ENCODE measurements around the gene THAP4. TPM values are rescaled to one million over a fixed set of nuclear protein-coding genes. Genes with fewer than 3 reads are reported as not detected.

The THAP4 gene
- total and polyA plus RNA-seq, 2 of the 13 experiments (the other 11 are each of a cell fraction or from before 2014, with no cell fraction given), result 59.7 to 75.7 TPM

GRCh38 chr2:241653210-241653750 lies 16.3 kb upstream of the THAP4 start:
- intact Hi-C loops (cut with micrococcal nuclease; ENCODE audit: unreplicated experiment), result no loop called here
- ChIA-PET CTCF (ENCODE audit: low intra/inter-chr PET ratio, low total read pairs) (no interaction called here), POLR2A (interaction anchor here (0.7 to 1.0 kb wide), 2 partner anchors 18 to 33 kb away, joined by 4 read pairs; partner anchors contain the start of gene DTYMK)
- DNase-seq (ENCODE audit: low spot score) (peak; percentile 76), FAIRE-seq (peak; percentile 37), ATAC-seq (peak; percentile 98)
- no peaks in the 10 kb centered on the region for H3K9me3 ChIP-seq (ENCODE audit: low read length)
- H4K20me1 ChIP-seq (ENCODE audit: insufficient read depth, low read length), result no peaks in the 10 kb centered on the region
- no peaks in the 10 kb centered on the region for H3K27me3 ChIP-seq (ENCODE audit: control insufficient read depth in 1 of 2, insufficient read depth in 2 of 2, low read length in 2 of 2)
- H3K36me3 ChIP-seq (replicated peaks in 1 of 2; ENCODE audit: control insufficient read depth in 1 of 2, insufficient read depth in 2 of 2, low read length in 2 of 2), result peaks cover 31 to 62% of the 10 kb centered on the region in 2 experiments
- no peak overlapping the region for H2AFZ ChIP-seq (ENCODE audit: low read length)
- in situ Hi-C loops (cut with HindIII; ENCODE audit: extremely low pct_ligation_motif_present, low pct_unique_long_range_greater_than_20kb), result no loop called here
- WGBS (ENCODE audit: low lambda C conversion rate), result 39% methylated on average over 11 of the region's 13 CpGs
- peak overlapping the region; percentile 64 for H3K27ac ChIP-seq (ENCODE audit: extremely low read length, insufficient read depth, low read length)
- peak overlapping the region; percentile 48 for H3K4me2 ChIP-seq (ENCODE audit: low read depth, low read length)
- H3K9ac ChIP-seq (ENCODE audit: insufficient read depth, low read depth, low read length), result peak overlapping the region; percentile 51
- no peak overlapping the region for H3K4me3 ChIP-seq (replicated peaks in 1 of 3; ENCODE audit: insufficient read depth in 1 of 3, low read depth in 2 of 3, low read length in 3 of 3)
- H3K79me2 ChIP-seq (ENCODE audit: insufficient read depth, low read length), result peaks cover 50% of the 10 kb centered on the region
- H3K4me1 ChIP-seq (ENCODE audit: insufficient read depth, low read length), result peaks cover 41% of the 10 kb centered on the region
- BruUV-seq (replicated peaks), result no TSS peak
- TF ChIP-seq MBD4 (IDR thresholded peaks at IDR 0.05; ENCODE audit: borderline replicate concordance, low read length), result no peak
- peak; percentile 81 for TF ChIP-seq ARID5B (CRISPR knock-in tag; IDR thresholded peaks at IDR 0.05)
- TF ChIP-seq ELF4 (CRISPR knock-in tag; IDR thresholded peaks at IDR 0.05; ENCODE audit: borderline replicate concordance), result no peak
- TF ChIP-seq ZBTB49 (CRISPR knock-in tag; IDR thresholded peaks at IDR 0.05; ENCODE audit: borderline replicate concordance), result no peak
- no peak for TF ChIP-seq ATRX (CRISPR knock-in tag; IDR thresholded peaks at IDR 0.05; ENCODE audit: borderline replicate concordance)
- peak; percentile 90 for TF ChIP-seq ARID4A (CRISPR knock-in tag; IDR thresholded peaks at IDR 0.05; ENCODE audit: borderline replicate concordance)
- no peak for TF ChIP-seq JUNB (CRISPR knock-in tag; IDR thresholded peaks at IDR 0.05; ENCODE audit: borderline replicate concordance)
- TF ChIP-seq SOX13 (IDR thresholded peaks at IDR 0.05), result no peak
- TF ChIP-seq SOX13 (CRISPR knock-in tag; conservative IDR thresholded peaks at IDR 0.05 in 1 of 2, IDR thresholded peaks at IDR 0.05 in 1 of 2), result peak in 1 of 2 experiments; percentile 66; a peak in 2 of 4 replicates
- no peak for TF ChIP-seq TCF12 (IDR thresholded peaks at IDR 0.05)
- TF ChIP-seq TCF12 (CRISPR knock-in tag; IDR thresholded peaks at IDR 0.05), result no peak
- TF ChIP-seq THAP8 (CRISPR knock-in tag; IDR thresholded peaks at IDR 0.05; ENCODE audit: borderline replicate concordance), result no peak
- no peak for TF ChIP-seq ZNF557 (CRISPR knock-in tag; IDR thresholded peaks at IDR 0.05)
